Dedifferentiated amniotic fluid mesenchymal stem cell (primary cell): ENCODE results near the gene BRD2.

Experiments
- DNase-seq: peaks from one replicate; pipeline ENCODE4 v3.0.0-alpha.2; 2016; ENCODE audit errors: extremely low spot score

Gene BRD2

DNA sequence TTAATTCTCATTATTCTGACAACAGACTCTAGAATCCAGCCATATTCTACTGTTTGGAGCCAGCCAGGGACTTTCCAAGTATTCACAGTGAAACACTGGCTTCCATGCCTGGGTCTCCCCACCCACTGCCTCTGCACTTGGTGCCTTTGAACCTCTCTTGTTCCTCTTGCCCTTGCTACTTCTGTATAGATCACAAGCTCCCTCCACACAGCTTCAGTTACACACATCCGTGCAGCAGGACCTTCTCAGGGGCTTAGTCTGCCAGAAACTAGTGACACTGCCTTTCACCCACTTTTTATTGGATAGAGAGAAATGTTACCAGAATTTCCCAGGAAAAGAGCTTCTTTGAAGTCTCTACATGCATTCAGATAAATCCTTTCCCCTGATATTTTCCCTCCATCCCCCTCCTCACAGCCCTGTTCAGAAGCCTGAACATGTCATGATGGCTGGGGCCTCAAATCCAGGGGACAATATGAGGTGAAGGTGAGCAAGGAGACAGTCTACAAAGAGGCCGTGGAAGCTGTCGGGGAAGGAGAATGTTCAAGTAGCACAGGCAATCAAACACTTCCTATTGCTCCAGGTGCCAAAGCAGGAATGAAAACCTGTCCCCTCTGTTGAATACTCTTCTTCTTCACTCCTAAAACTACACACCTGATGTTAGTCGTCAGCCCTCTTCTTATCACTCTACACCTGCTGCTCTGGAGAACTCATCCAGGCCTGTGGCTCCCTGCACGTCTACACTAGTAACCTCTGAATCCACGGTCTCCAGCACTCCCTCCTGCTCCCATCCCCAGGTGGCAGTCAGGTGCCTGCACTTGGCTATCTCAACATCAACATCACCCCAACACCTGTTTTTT, 61.2 kb downstream of the BRD2 start:
- DNase-seq, result no peak

DNA sequence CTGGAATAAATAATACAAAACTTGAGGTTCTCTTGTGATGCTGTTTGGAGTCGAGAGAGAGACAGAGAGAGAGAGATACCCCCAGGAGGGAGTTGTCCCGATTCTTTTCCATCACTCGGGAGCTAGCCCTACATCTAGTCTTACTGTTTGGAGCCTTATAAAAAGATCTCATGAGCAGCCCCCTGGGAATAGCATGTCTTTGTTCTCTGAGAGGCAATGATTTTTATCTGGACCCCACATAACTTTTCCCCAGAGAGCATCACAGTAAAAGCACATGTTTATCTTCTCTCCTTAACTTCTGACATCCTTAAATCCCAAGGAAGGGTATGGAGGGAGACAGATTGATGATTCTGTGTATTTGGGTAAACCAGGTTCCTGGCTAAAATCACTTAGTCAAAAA, 61.9 kb downstream of the BRD2 start:
- no peak for DNase-seq
